ENCODE data around the gene ZDHHC11.

The ZDHHC11 gene

DNA sequence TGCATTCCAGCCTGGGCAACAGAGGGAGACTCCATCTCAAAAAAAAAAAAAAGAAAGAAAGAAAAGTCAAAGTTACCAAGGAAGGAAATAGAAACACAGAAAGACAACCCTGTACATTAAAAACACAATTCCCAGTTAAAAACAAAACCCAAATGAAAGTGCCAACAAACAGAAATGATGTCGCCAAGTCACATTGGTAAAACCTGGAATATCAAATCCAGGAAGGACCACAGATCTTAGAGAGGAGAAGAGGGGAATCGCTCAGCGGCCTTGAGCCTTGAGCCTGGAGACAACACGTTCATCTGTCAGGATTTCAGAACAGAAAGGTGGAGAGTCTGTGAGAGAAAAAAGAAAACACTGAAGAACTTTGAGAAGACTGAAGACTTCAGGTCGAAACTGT is 1.2 kb upstream of the ZDHHC11 start:
- Histone ChIP-seq H3K9ac (ENCODE audit: low read length) (no peak overlapping the region), H3K4me3 (ENCODE audit: low read depth, low read length) (no peak overlapping the region), H3K36me3 (ENCODE audit: control insufficient read depth in 1 of 2, insufficient read depth in 2 of 2, low read length in 2 of 2) (peaks cover 3% of the 10 kb centered on the region in 2 experiments), H4K12ac (ENCODE audit: low read depth, low read length) (no peak overlapping the region), H4K8ac (ENCODE audit: low read depth, low read length) (no peak overlapping the region), H2BK5ac (ENCODE audit: low read depth, low read length, poor library complexity) (no peak overlapping the region), H3K9me3 (ENCODE audit: insufficient read depth, low read depth, low read length) (peaks cover 3% of the 10 kb centered on the region), H3K27ac (ENCODE audit: low read depth, low read length) (no peak overlapping the region), H2AK5ac (ENCODE audit: low read length) (no peak overlapping the region), H3K4ac (ENCODE audit: low read depth, low read length) (no peak overlapping the region), H2AFZ (ENCODE audit: insufficient read depth, low read length, poor library complexity) (no peak overlapping the region), H3K4me1 (ENCODE audit: control insufficient read depth in 1 of 2, insufficient read depth in 2 of 2, low read length in 2 of 2) (peaks cover 3 to 11% of the 10 kb centered on the region in 2 experiments), H3K4me2 (ENCODE audit: low read length) (no peak overlapping the region), H3K79me1 (ENCODE audit: low read length) (no peaks in the 10 kb centered on the region), H3K23ac (ENCODE audit: low read length) (no peak overlapping the region), H3K79me2 (ENCODE audit: control insufficient read depth, insufficient read depth, low read length, poor library complexity) (peaks cover 1% of the 10 kb centered on the region), H3K18ac (ENCODE audit: low read length) (no peak overlapping the region), H4K91ac (ENCODE audit: low read depth, low read length) (no peak overlapping the region), H2BK12ac (ENCODE audit: low read length) (no peak overlapping the region), H3K14ac (ENCODE audit: low read length) (no peak overlapping the region), H3K27me3 (ENCODE audit: insufficient read depth, low read length) (no peaks in the 10 kb centered on the region), H2BK120ac (ENCODE audit: insufficient read depth, low read length, poor library complexity) (no peak overlapping the region)
- DNase-seq = no peak
- WGBS (ENCODE audit: extremely low coverage, insufficient coverage, insufficient read length) = no CpG with 5 or more reads among the region's 5 CpGs

DNA sequence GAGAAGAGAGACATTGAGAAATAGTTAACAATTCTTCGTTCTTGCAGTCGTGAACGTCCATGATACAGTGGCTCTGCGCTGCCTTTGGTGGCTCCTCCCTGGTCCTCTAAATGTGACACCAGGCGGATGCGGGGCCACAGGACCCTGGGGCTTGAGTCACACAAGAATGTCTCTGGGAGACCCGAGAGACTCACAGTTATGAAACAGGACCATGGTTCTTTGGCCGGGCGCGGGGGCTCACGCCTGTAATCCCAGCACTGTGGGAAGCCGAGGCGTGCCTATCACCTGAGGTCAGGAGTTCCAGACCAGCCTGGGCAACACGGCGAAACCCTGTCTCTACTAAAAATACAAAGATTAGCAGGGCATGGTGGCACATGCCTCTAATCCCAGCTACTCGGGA is 767 bp upstream of the ZDHHC11 start:
- no peak overlapping the region for H2AK5ac ChIP-seq (ENCODE audit: low read length)
- DNase-seq = peak in 1 of 2 donors; percentile 10
- H4K12ac ChIP-seq (ENCODE audit: low read depth, low read length) = no peak overlapping the region
- H3K23ac ChIP-seq (ENCODE audit: low read length) = no peak overlapping the region
- no peak overlapping the region for H3K4ac ChIP-seq (ENCODE audit: low read depth, low read length)
- H2BK120ac ChIP-seq (ENCODE audit: insufficient read depth, low read length, poor library complexity) = no peak overlapping the region
- no CpG with 5 or more reads among the region's 16 CpGs for WGBS (ENCODE audit: extremely low coverage, insufficient coverage, insufficient read length)
- peaks cover 3 to 5% of the 10 kb centered on the region in 2 experiments for H3K36me3 ChIP-seq (ENCODE audit: control insufficient read depth in 1 of 2, insufficient read depth in 2 of 2, low read length in 2 of 2)
- no peak overlapping the region for H3K9ac ChIP-seq (ENCODE audit: low read length)
- H3K4me1 ChIP-seq (ENCODE audit: control insufficient read depth in 1 of 2, insufficient read depth in 2 of 2, low read length in 2 of 2) = peaks cover 3 to 11% of the 10 kb centered on the region in 2 experiments
- H3K27me3 ChIP-seq (ENCODE audit: insufficient read depth, low read length) = no peaks in the 10 kb centered on the region
- no peaks in the 10 kb centered on the region for H3K79me1 ChIP-seq (ENCODE audit: low read length)
- no peak overlapping the region for H4K8ac ChIP-seq (ENCODE audit: low read depth, low read length)
- H3K79me2 ChIP-seq (ENCODE audit: control insufficient read depth, insufficient read depth, low read length, poor library complexity) = peaks cover 1% of the 10 kb centered on the region
- H2BK5ac ChIP-seq (ENCODE audit: low read depth, low read length, poor library complexity) = no peak overlapping the region
- no peak overlapping the region for H2AFZ ChIP-seq (ENCODE audit: insufficient read depth, low read length, poor library complexity)
- no peak overlapping the region for H4K91ac ChIP-seq (ENCODE audit: low read depth, low read length)
- peaks cover 3% of the 10 kb centered on the region for H3K9me3 ChIP-seq (ENCODE audit: insufficient read depth, low read depth, low read length)
- H3K18ac ChIP-seq (ENCODE audit: low read length) = no peak overlapping the region
- no peak overlapping the region for H3K4me3 ChIP-seq (ENCODE audit: low read depth, low read length)
- no peak overlapping the region for H2BK12ac ChIP-seq (ENCODE audit: low read length)
- no peak overlapping the region for H3K27ac ChIP-seq (ENCODE audit: low read depth, low read length)
- H3K14ac ChIP-seq (ENCODE audit: low read length) = no peak overlapping the region
- no peak overlapping the region for H3K4me2 ChIP-seq (ENCODE audit: low read length)

- no peak overlapping the region for H3K23ac ChIP-seq (ENCODE audit: low read length)
- H3K79me1 ChIP-seq (ENCODE audit: low read length) = no peaks in the 10 kb centered on the region
- H3K27ac ChIP-seq (ENCODE audit: low read depth, low read length) = no peak overlapping the region
- no peak overlapping the region for H4K91ac ChIP-seq (ENCODE audit: low read depth, low read length)
- H3K4me3 ChIP-seq (ENCODE audit: low read depth, low read length) = no peak overlapping the region
- no peak overlapping the region for H3K9ac ChIP-seq (ENCODE audit: low read length)
- H3K4me2 ChIP-seq (ENCODE audit: low read length) = no peak overlapping the region
- H3K9me3 ChIP-seq (ENCODE audit: insufficient read depth, low read depth, low read length) = peaks cover 4% of the 10 kb centered on the region
- no peak overlapping the region for H3K18ac ChIP-seq (ENCODE audit: low read length)
- no peaks in the 10 kb centered on the region for H3K27me3 ChIP-seq (ENCODE audit: insufficient read depth, low read length)
- H3K79me2 ChIP-seq (ENCODE audit: control insufficient read depth, insufficient read depth, low read length, poor library complexity) = peaks cover 1% of the 10 kb centered on the region
- no peak overlapping the region for H3K14ac ChIP-seq (ENCODE audit: low read length)
- no peak overlapping the region for H2BK12ac ChIP-seq (ENCODE audit: low read length)
- no peak for DNase-seq
- peaks cover 3 to 5% of the 10 kb centered on the region in 2 experiments for H3K36me3 ChIP-seq (ENCODE audit: control insufficient read depth in 1 of 2, insufficient read depth in 2 of 2, low read length in 2 of 2)
- H2BK5ac ChIP-seq (ENCODE audit: low read depth, low read length, poor library complexity) = no peak overlapping the region
- no CpG with 5 or more reads among the region's 19 CpGs for WGBS (ENCODE audit: extremely low coverage, insufficient coverage, insufficient read length)
- H2AFZ ChIP-seq (ENCODE audit: insufficient read depth, low read length, poor library complexity) = no peak overlapping the region
- H2BK120ac ChIP-seq (ENCODE audit: insufficient read depth, low read length, poor library complexity) = no peak overlapping the region
- H3K4me1 ChIP-seq (ENCODE audit: control insufficient read depth in 1 of 2, insufficient read depth in 2 of 2, low read length in 2 of 2) = peaks cover 3 to 11% of the 10 kb centered on the region in 2 experiments
- H4K8ac ChIP-seq (ENCODE audit: low read depth, low read length) = no peak overlapping the region
- no peak overlapping the region for H4K12ac ChIP-seq (ENCODE audit: low read depth, low read length)
- no peak overlapping the region for H3K4ac ChIP-seq (ENCODE audit: low read depth, low read length)
- H2AK5ac ChIP-seq (ENCODE audit: low read length) = no peak overlapping the region
These were observed 290 bp upstream of the ZDHHC11 start for GRCh38 chr5:851076-851475.

DNA sequence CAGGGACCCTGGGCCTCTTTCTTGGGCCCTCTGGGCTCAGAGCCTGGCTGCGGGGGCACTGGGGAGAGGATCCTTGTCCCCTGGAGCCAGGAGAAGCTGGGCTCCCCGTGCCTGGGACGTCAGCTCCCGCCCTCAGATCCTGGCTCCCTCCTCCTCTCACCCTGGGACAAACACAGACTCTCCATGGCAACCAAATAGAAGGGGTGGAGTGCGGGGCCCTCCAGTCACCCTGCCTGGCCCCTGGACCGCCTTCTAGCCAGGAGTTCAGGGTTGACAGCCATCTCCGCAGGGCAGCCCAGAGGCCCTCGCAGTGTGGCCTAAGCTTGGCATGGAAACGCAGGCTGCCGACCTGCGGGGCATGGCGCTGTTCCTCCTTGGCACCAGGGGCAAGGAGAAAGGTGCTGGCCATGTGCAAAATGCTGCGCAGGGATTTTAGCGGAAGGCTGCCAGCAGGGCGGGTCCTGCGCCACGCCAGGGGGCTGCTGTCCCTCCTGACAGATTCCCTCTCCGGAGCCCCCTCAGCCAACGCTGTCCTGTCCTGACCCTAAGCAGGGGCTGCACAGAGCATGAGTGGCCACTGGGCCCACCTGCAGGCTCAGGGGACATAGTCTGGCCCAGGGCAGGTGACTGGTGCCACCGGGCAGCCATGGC is 1.0 kb downstream of the ZDHHC11 start:
- peak; percentile 37 to 68 for DNase-seq
- Histone ChIP-seq H3K9ac (ENCODE audit: low read length) (no peak overlapping the region), H2AK5ac (ENCODE audit: low read length) (no peak overlapping the region), H4K91ac (ENCODE audit: low read depth, low read length) (no peak overlapping the region), H3K27ac (ENCODE audit: low read depth, low read length) (no peak overlapping the region), H3K79me1 (ENCODE audit: low read length) (no peaks in the 10 kb centered on the region), H2BK120ac (ENCODE audit: insufficient read depth, low read length, poor library complexity) (no peak overlapping the region), H2AFZ (ENCODE audit: insufficient read depth, low read length, poor library complexity) (no peak overlapping the region), H2BK5ac (ENCODE audit: low read depth, low read length, poor library complexity) (no peak overlapping the region), H4K12ac (ENCODE audit: low read depth, low read length) (no peak overlapping the region), H2BK12ac (ENCODE audit: low read length) (no peak overlapping the region), H3K14ac (ENCODE audit: low read length) (no peak overlapping the region), H3K79me2 (ENCODE audit: control insufficient read depth, insufficient read depth, low read length, poor library complexity) (peaks cover 1% of the 10 kb centered on the region), H3K9me3 (ENCODE audit: insufficient read depth, low read depth, low read length) (peaks cover 5% of the 10 kb centered on the region), H3K23ac (ENCODE audit: low read length) (no peak overlapping the region), H3K4me2 (ENCODE audit: low read length) (no peak overlapping the region), H3K4me3 (ENCODE audit: low read depth, low read length) (no peak overlapping the region), H3K4ac (ENCODE audit: low read depth, low read length) (no peak overlapping the region), H3K4me1 (ENCODE audit: control insufficient read depth in 1 of 2, insufficient read depth in 2 of 2, low read length in 2 of 2) (peaks cover 3 to 11% of the 10 kb centered on the region in 2 experiments), H3K18ac (ENCODE audit: low read length) (no peak overlapping the region), H4K8ac (ENCODE audit: low read depth, low read length) (no peak overlapping the region), H3K36me3 (ENCODE audit: control insufficient read depth in 1 of 2, insufficient read depth in 2 of 2, low read length in 2 of 2) (peaks cover 3 to 5% of the 10 kb centered on the region in 2 experiments), H3K27me3 (ENCODE audit: insufficient read depth, low read length) (no peaks in the 10 kb centered on the region)
- no CpG with 5 or more reads among the region's 20 CpGs for WGBS (ENCODE audit: extremely low coverage, insufficient coverage, insufficient read length)
